NB4 (cell line): ENCODE results near the gene ULBP2.
"Not testable (repeated sequence)": the region's sequence is repeated elsewhere in the genome, so short reads cannot be mapped to it uniquely, and the experiment has no call there.

ENCODE experiments used
- DNase-seq: peaks from one replicate; pipeline ENCODE4 v3.0.0; 2010; ENCODE audit warnings: low read depth
- H3K4me3 ChIP-seq: one replicate; pipeline ENCODE4 v1.5.1; 2011; ENCODE audit warnings: mild to moderate bottlenecking, low read depth, low read length, moderate library complexity
- CTCF ChIP-seq: IDR thresholded peaks from one replicate; pipeline ENCODE4 v1.5.1; 2012; ENCODE audit warnings: low read depth, low read length
- MAX ChIP-seq: IDR thresholded peaks from 2 replicates; pipeline ENCODE4 v1.6.1; 2011; ENCODE audit warnings: low read depth, low read length
- MYC ChIP-seq: IDR thresholded peaks from 2 replicates; pipeline ENCODE4 v1.6.1; 2011; ENCODE audit warnings: low read depth, low read length
- POLR2A ChIP-seq: IDR thresholded peaks from 2 replicates; pipeline ENCODE4 v1.6.1; 2011; ENCODE audit warnings: mild to moderate bottlenecking; ENCODE audit not compliant: insufficient read length; ENCODE audit errors: extremely low read depth

Gene ULBP2

GRCh38 chr6:149919834-149920225 is 22.0 kb upstream of the ULBP2 start:
- H3K4me3 ChIP-seq = no peak overlapping the region
- TF ChIP-seq CTCF = no peak
- TF ChIP-seq POLR2A = no peak
- TF ChIP-seq MYC = no peak
- no peak for TF ChIP-seq MAX
- no peak for DNase-seq

- no peak for DNase-seq
- H3K4me3 ChIP-seq = no peak overlapping the region
- no peak for TF ChIP-seq MYC
Observed at GRCh38 chr6:149921361-149921760, 20.5 kb upstream of the ULBP2 start.

GRCh38 chr6:149922091-149922490 is 19.7 kb upstream of the ULBP2 start:
- DNase-seq, H3K4me3 ChIP-seq: not testable (repeated sequence)

- no peak for TF ChIP-seq CTCF
- no peak for TF ChIP-seq POLR2A
- no peak for TF ChIP-seq MYC
- TF ChIP-seq MAX = no peak
- peak; percentile 85 for DNase-seq
- no peak within 1 kb of the TSS for H3K4me3 ChIP-seq
Observed at GRCh38 chr6:149922642-149923326, 19.0 kb upstream of the ULBP2 start, which contains the start of gene RAET1G. TSS of gene RAET1G (minus strand) at chr6:149923121. CDS start at chr6:149923010, 111 bp downstream.

GRCh38 chr6:149923327-149923986 is 18.4 kb upstream of the ULBP2 start:
- TF ChIP-seq CTCF = no peak
- TF ChIP-seq POLR2A = no peak
- no peak for DNase-seq
- no peak overlapping the region for H3K4me3 ChIP-seq

- no peak overlapping the region for H3K4me3 ChIP-seq
- DNase-seq = no peak
- no peak for TF ChIP-seq POLR2A
- TF ChIP-seq MYC = no peak
- no peak for TF ChIP-seq CTCF
- TF ChIP-seq MAX = no peak
Observed at GRCh38 chr6:149924206-149924932, 17.4 kb upstream of the ULBP2 start.

GRCh38 chr6:149924933-149925252 is 16.9 kb upstream of the ULBP2 start:
- TF ChIP-seq MAX (no peak), CTCF (no peak), POLR2A (no peak), MYC (no peak)

More at GRCh38 chr6:149924933-149925252, 16.9 kb upstream of the ULBP2 start:
- no peak for DNase-seq
- no peak overlapping the region for H3K4me3 ChIP-seq
